ENCODE measurements around the gene STK31.

DNA sequence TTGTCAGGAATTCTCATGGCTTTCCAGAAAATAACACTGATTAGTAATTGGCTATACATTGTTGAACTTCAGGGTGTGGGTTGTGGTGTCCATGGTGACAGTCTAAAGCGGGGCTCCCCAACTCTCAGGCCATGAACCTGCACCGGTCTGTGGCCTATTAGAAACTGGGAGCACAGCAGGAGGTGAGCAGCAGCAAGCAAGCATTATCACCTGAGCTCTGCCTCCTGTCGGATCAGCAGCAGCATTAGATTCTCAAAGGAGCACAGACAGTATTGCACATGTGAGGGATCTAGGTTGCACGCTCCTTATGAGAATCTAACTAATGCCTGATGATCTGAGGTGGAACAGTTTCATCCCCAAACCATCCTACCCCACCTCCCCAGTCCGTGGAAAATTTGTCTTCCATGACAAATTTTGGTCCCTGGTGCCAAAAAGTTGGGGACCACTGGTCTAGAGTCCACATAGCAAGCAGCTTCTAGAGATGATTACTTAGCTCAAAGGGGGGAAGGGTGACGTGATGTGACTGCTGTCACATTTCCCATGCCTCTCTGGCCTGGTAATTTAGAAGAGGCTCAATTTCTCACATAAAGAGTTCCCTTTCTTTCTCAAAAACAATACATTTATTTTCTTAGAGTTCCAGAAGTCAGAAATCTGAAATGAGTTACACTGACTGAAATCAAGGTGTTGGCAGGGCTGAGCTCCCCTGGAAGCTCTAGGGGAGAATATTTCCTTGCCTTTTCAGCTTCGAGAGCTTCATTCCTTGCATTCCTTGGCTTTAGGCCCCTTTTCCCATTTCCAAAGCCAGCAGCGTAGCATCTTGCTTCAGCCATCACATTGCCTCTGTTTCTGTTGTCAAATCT is 47.7 kb upstream of the STK31 start:
- TF ChIP-seq, protein P1, sequence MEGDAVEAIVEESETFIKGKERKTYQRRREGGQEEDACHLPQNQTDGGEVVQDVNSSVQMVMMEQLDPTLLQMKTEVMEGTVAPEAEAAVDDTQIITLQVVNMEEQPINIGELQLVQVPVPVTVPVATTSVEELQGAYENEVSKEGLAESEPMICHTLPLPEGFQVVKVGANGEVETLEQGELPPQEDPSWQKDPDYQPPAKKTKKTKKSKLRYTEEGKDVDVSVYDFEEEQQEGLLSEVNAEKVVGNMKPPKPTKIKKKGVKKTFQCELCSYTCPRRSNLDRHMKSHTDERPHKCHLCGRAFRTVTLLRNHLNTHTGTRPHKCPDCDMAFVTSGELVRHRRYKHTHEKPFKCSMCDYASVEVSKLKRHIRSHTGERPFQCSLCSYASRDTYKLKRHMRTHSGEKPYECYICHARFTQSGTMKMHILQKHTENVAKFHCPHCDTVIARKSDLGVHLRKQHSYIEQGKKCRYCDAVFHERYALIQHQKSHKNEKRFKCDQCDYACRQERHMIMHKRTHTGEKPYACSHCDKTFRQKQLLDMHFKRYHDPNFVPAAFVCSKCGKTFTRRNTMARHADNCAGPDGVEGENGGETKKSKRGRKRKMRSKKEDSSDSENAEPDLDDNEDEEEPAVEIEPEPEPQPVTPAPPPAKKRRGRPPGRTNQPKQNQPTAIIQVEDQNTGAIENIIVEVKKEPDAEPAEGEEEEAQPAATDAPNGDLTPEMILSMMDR (conservative IDR thresholded peaks at IDR 0.05 in 1 of 2, IDR thresholded peaks at IDR 0.05 in 1 of 2; ENCODE audit: low read depth in 1 of 2, low read length in 2 of 2), result no peak
- TF ChIP-seq EZH2 (IDR thresholded peaks at IDR 0.05; ENCODE audit: low read length, missing control alignments), result no peak
